ENCODE results near the gene HMGCR. TPM values are rescaled to one million over a fixed set of nuclear protein-coding genes. Genes with fewer than 3 reads are reported as not detected.
A peak's percentile ranks its signal among the peaks of the same experiment; 100 is the strongest.

HMGCR gene
- total and polyA plus RNA-seq, 9 of the 15 experiments (the other 6 are each of a cell fraction or from before 2014, with no cell fraction given) = 29.5 to 155 (median 61.5) TPM

GRCh38 chr5:75363726-75364495 lies 26.9 kb downstream of the HMGCR start (continued):
- peak; percentile 41; the same call in 1 of the 2 replicates for TF ChIP-seq ZBTB40 (IDR thresholded peaks at IDR 0.05)
- no peak for TF ChIP-seq ZBTB40 (CRISPR knock-in tag; IDR thresholded peaks at IDR 0.05)
- no peak for TF ChIP-seq SIX5 (IDR thresholded peaks at IDR 0.05; ENCODE audit: borderline replicate concordance in 1 of 2, insufficient read depth in 1 of 2, low read depth in 1 of 2, low read length in 2 of 2)
- TF ChIP-seq POLR2A (conservative IDR thresholded peaks at IDR 0.05) = peak; percentile 68
- TF ChIP-seq SUPT5H (IDR thresholded peaks at IDR 0.05) = peak; percentile 65
- TF ChIP-seq ZNF174 (CRISPR knock-in tag; IDR thresholded peaks at IDR 0.05) = no peak
- no peak for TF ChIP-seq TCF15 (CRISPR knock-in tag; IDR thresholded peaks at IDR 0.05)
- TF ChIP-seq IRF2 (CRISPR knock-in tag; IDR thresholded peaks at IDR 0.05) = no peak
- TF ChIP-seq ZMIZ1 (IDR thresholded peaks at IDR 0.05; ENCODE audit: low read depth in 2 of 2, low read length in 2 of 2) = no peak
- no peak for TF ChIP-seq TARDBP (IDR thresholded peaks at IDR 0.05)
- no peak for TF ChIP-seq PHF21A (IDR thresholded peaks at IDR 0.05; ENCODE audit: borderline replicate concordance, low read depth)
- no peak for TF ChIP-seq ESRRB (CRISPR knock-in tag; IDR thresholded peaks at IDR 0.05; ENCODE audit: borderline replicate concordance)
- no peak for TF ChIP-seq TAF1 (IDR thresholded peaks at IDR 0.05; ENCODE audit: control insufficient read depth, extremely low read depth, insufficient read depth, low read length, severe bottlenecking)
- no peak for TF ChIP-seq RBM17 (IDR thresholded peaks at IDR 0.05; ENCODE audit: borderline replicate concordance, low read depth, low read length)
- TF ChIP-seq HDAC6 (IDR thresholded peaks at IDR 0.05; ENCODE audit: low read depth, low read length) = no peak

Data from K562 (cell line).